B cell (primary cell): ENCODE data around the gene FIBP. TPM values are rescaled to one million over a fixed set of nuclear protein-coding genes. Genes with fewer than 3 reads are reported as not detected.

Experiments
- ATAC-seq: fragments of 200-7000 bp; cut with Tn5 transposase; one replicate; pipeline ENCODE4 v1.10.0; 2021; ENCODE audit warnings: low read depth, mild to moderate bottlenecking, moderate number of reproducible peaks, moderate library complexity
- CTCF ChIA-PET: fragments of 350-600 bp; sonication (Branson Sonifier 250); formaldehyde crosslinking; loops from one replicate; lab custom pipeline; 2021; ENCODE audit warnings: antibody characterized with exemption, inconsistent platforms; lab: Charles Lee
- POLR2A ChIA-PET: fragments of 350-600 bp; sonication (Branson Sonifier 250); formaldehyde crosslinking; loops from one replicate; lab custom pipeline; 2021; ENCODE audit warnings: antibody characterized with exemption; lab: Charles Lee
- DNase-seq: peaks from one replicate; pipeline ENCODE4 v3.0.0; 2013
- H2AFZ ChIP-seq: 2 replicates; pipeline ENCODE4 v1.6.1; 2012; ENCODE audit warnings: mild to moderate bottlenecking, low read depth, low read length; ENCODE audit not compliant: insufficient read depth, poor library complexity, severe bottlenecking
- H3K27ac ChIP-seq, 2 donors: 1 replicate in 1 of 2; 2 replicates in 1 of 2; pipeline ENCODE4 v1.5.1; 2012 to 2013; ENCODE audit warnings: low read length in 2 of 2, mild to moderate bottlenecking in 2 of 2, moderate library complexity in 1 of 2
- H3K27me3 ChIP-seq, 4 experiments: fragments of 200-600 bp in 1 of 4; sonication (generic) in 1 of 4; replicated peaks in 1 of 4; 1 replicate in 2 of 4; 2 replicates in 2 of 4; pipeline versions ENCODE4 v1.6.1 to v1.7.0; 2013 to 2016; ENCODE audit warnings: low read length in 3 of 4, mild to moderate bottlenecking in 2 of 4, mixed read lengths in 1 of 4, moderate library complexity in 1 of 4; ENCODE audit not compliant: insufficient read depth in 4 of 4, control insufficient read depth in 3 of 4; ENCODE audit errors: control extremely low read depth in 1 of 4
- H3K36me3 ChIP-seq, 2 experiments: replicated peaks in 1 of 2; 1 replicate in 1 of 2; 2 replicates in 1 of 2; pipeline versions ENCODE4 v1.6.1 to v1.7.1; 2013; ENCODE audit warnings: low read length in 1 of 2; ENCODE audit not compliant: insufficient read depth in 2 of 2, control insufficient read depth in 1 of 2; ENCODE audit errors: control extremely low read depth in 1 of 2, extremely low read depth in 1 of 2
- H3K4me1 ChIP-seq, 2 donors: fragments of 200-600 bp in 1 of 2; sonication (generic) in 1 of 2; 1 replicate in 1 of 2; 2 replicates in 1 of 2; pipeline versions ENCODE4 v1.5.1 to v1.6.1; 2013 to 2017; ENCODE audit warnings: low read length in 2 of 2; ENCODE audit not compliant: control insufficient read depth in 2 of 2, insufficient read depth in 2 of 2
- H3K4me2 ChIP-seq: replicated peaks from 2 replicates; pipeline ENCODE3; 2012; ENCODE audit warnings: mild to moderate bottlenecking, low read depth, low read length; ENCODE audit not compliant: poor library complexity, severe bottlenecking
- H3K4me3 ChIP-seq, 5 experiments: fragments of 200-600 bp in 1 of 5; sonication (generic) in 1 of 5; 1 replicate in 3 of 5; 2 replicates in 2 of 5; pipeline versions ENCODE4 v1.5.1 to v1.7.0; 2011 to 2016; ENCODE audit warnings: low read length in 4 of 5, mild to moderate bottlenecking in 4 of 5, low read depth in 2 of 5, control low read depth in 1 of 5, moderate library complexity in 1 of 5; ENCODE audit not compliant: insufficient read depth in 1 of 5; ENCODE audit errors: control extremely low read depth in 1 of 5, extremely low read depth in 1 of 5
- H3K79me2 ChIP-seq: fragments of 200-600 bp; sonication (generic); one replicate; pipeline ENCODE4 v1.6.0; 2016; ENCODE audit warnings: low read length; ENCODE audit not compliant: control insufficient read depth, insufficient read depth
- H3K9ac ChIP-seq: fragments of 200-600 bp; sonication (generic); 2 replicates; pipeline ENCODE4 v1.6.1; 2017; ENCODE audit warnings: mild to moderate bottlenecking, low read length, moderate library complexity
- H3K9me3 ChIP-seq, 3 donors: one replicate each; pipeline versions ENCODE4 v1.6.1 to v1.7.1; 2013; ENCODE audit warnings: low read length in 2 of 3; ENCODE audit not compliant: control insufficient read depth in 2 of 3, insufficient read depth in 1 of 3; ENCODE audit errors: control extremely low read depth in 1 of 3
- H4K20me1 ChIP-seq: 2 replicates; pipeline ENCODE4 v1.6.0; 2012; ENCODE audit warnings: mild to moderate bottlenecking, low read length; ENCODE audit not compliant: insufficient read depth, control insufficient read depth, poor library complexity, severe bottlenecking
- H3K27ac Mint-ChIP-seq: one replicate; pipeline ENCODE4 v1.8.0; 2021; ENCODE audit warnings: mixed read lengths
- H3K27me3 Mint-ChIP-seq: one replicate; pipeline ENCODE4 v1.8.0; 2021; ENCODE audit warnings: mixed read lengths
- H3K4me1 Mint-ChIP-seq: one replicate; pipeline ENCODE4 v1.8.0; 2021; ENCODE audit warnings: mixed read lengths
- H3K4me3 Mint-ChIP-seq: one replicate; pipeline ENCODE4 v1.8.0; 2021; ENCODE audit warnings: mixed read lengths
- H3K9me3 Mint-ChIP-seq: one replicate; pipeline ENCODE4 v1.8.0; 2022; ENCODE audit warnings: mixed read lengths; ENCODE audit not compliant: insufficient read depth
- CTCF ChIP-seq: fragments of 200-600 bp; IDR thresholded peaks from one replicate; pipeline ENCODE4 v1.8.0; 2022; ENCODE audit warnings: antibody characterized with exemption, mild to moderate bottlenecking
- EZH2 ChIP-seq: IDR thresholded peaks from 2 replicates; pipeline ENCODE4 v1.6.1; 2012; ENCODE audit warnings: borderline replicate concordance, low read depth, mild to moderate bottlenecking, moderate library complexity, low read length; ENCODE audit not compliant: insufficient read depth, poor library complexity, severe bottlenecking
- WGBS: methylation state at CpG from one replicate; pipeline ENCODE4 v1.1.5; 2013; ENCODE audit warnings: missing lambda C conversion rate; ENCODE audit not compliant: insufficient coverage; 5-methylcytosine and 5-hydroxymethylcytosine counted together
- intact Hi-C: fragments of 100-400 bp; cut with micrococcal nuclease; formaldehyde crosslinking; loops from one replicate; pipeline ENCODE4 v1.10.0; 2022
- polyA plus RNA-seq: library from polyadenylated mRNA; depleted of rRNA; stranded (reverse); fragments of >200 nt; gene quantifications from 2 replicates; pipeline ENCODE4 v1.2.3, GENCODE V29; 2012
- total RNA-seq, 2 donors: library from RNA; stranded (reverse); fragments of 120-200 nt in 1 of 2; gene quantifications; 1 replicate in 1 of 2; 2 replicates in 1 of 2; pipeline versions ENCODE4 v1.2.3 to v1.2.4, GENCODE V29; 2013 to 2022

Gene FIBP
- total and polyA plus RNA-seq, 2 donors (not counting 1 experiment from before 2014, with no cell fraction given) = 63.4 to 128 TPM

DNA sequence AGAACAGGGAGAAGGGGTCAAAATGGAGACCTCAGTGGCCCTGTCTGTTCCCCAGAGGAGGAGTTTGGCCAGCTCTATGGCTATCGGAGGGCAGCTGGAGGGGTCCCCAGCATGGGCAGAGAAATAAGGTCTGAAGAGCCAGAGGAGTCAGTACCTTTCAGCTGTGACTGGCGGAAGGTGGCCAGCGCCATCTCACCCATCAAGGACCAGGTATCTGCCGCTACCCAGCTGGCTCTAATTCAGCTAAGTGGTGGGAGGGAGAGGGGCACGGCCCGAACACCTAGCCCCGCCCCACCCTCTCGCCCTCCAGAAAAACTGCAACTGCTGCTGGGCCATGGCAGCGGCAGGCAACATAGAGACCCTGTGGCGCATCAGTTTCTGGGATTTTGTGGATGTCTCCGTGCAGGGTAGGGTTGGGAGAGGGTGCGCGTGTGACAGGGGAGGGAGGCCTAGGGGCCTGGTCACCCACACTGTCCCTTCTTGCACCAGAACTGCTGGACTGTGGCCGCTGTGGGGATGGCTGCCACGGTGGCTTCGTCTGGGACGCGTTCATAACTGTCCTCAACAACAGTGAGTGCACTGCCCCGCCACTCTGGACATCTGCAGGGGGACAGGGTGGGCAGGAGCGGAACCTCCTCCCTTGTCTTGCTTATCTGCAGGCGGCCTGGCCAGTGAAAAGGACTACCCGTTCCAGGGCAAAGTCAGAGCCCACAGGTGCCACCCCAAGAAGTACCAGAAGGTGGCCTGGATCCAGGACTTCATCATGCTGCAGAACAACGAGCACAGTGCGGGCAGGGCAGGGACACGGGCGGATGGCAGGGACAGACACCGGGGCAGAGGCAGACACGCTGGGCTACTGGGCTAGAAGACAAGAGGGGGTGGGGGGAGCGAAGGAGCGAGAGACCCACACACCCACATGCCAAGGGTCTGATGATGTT lies 5.9 kb downstream of the FIBP start:
- POLR2A ChIA-PET = interaction anchor here (1.6 kb wide), 1 partner anchor 171 kb away, joined by 12 read pairs; no protein-coding TSS in a partner anchor
- Histone ChIP-seq H3K27me3 (no peaks in the 10 kb centered on the region), H3K9me3 (no peaks in the 10 kb centered on the region), H3K79me2 (peaks cover 19% of the 10 kb centered on the region), H3K4me2 (no peak overlapping the region), H3K9ac (no peak overlapping the region), H4K20me1 (peaks cover 5% of the 10 kb centered on the region), H3K36me3 (peaks cover 0 to 31% of the 10 kb centered on the region in 2 experiments), H3K4me3 (no peak overlapping the region), H3K4me1 (peaks cover 11 to 34% of the 10 kb centered on the region in 2 donors), H3K27ac (no peak overlapping the region), H2AFZ (no peak overlapping the region)
- no peak for DNase-seq
- peaks cover 37% of the 10 kb centered on the region for H3K4me1 Mint-ChIP-seq
- intact Hi-C loops = no loop called here
- H3K4me3 Mint-ChIP-seq = no peak overlapping the region
- no peaks in the 10 kb centered on the region for H3K9me3 Mint-ChIP-seq
- no peak overlapping the region for H3K27ac Mint-ChIP-seq
- ATAC-seq = no peak
- no peaks in the 10 kb centered on the region for H3K27me3 Mint-ChIP-seq
- 96% methylated on average over 23 of the region's 30 CpGs for WGBS
- CTCF ChIA-PET = interaction anchor here (1.0 to 15.5 kb wide), 6 partner anchors 14 to 171 kb away, joined by 3 to 244 read pairs (median 16); partner anchors contain the start of genes CFL1, KAT5 and MUS81
- TF ChIP-seq EZH2 (no peak), CTCF (no peak)
